CD14-positive monocyte (primary cell): Measurements from ENCODE around the gene AFF2. TPM values are rescaled to one million over a fixed set of nuclear protein-coding genes. Genes with fewer than 3 reads are reported as not detected.

Experiments
- DNase-seq, 3 donors: peaks; one replicate each; pipeline ENCODE4 v3.0.0-alpha.2; 2011 to 2022
- H2AFZ ChIP-seq: 2 replicates; pipeline ENCODE4 v1.6.0; 2012; ENCODE audit warnings: mild to moderate bottlenecking, low read depth, low read length, inconsistent platforms; ENCODE audit not compliant: insufficient read depth, poor library complexity, severe bottlenecking
- H3K27ac ChIP-seq, 2 donors: 1 replicate in 1 of 2; 2 replicates in 1 of 2; pipeline ENCODE4 v1.5.1; 2012 to 2013; ENCODE audit warnings: low read length in 2 of 2, control low read depth in 1 of 2, inconsistent platforms in 1 of 2, low read depth in 1 of 2, mild to moderate bottlenecking in 1 of 2
- H3K27me3 ChIP-seq, 2 donors: one replicate each; pipeline versions ENCODE4 v1.6.0 to v1.6.1; 2011 to 2013; ENCODE audit warnings: low read length in 2 of 2; ENCODE audit not compliant: control insufficient read depth in 2 of 2, insufficient read depth in 2 of 2
- H3K36me3 ChIP-seq, 2 donors: replicated peaks in 1 of 2; 1 replicate in 1 of 2; 2 replicates in 1 of 2; pipeline versions ENCODE4 v1.5.1 to v1.6.1; 2012 to 2013; ENCODE audit warnings: low read length in 2 of 2, control low read depth in 1 of 2, inconsistent platforms in 1 of 2, mild to moderate bottlenecking in 1 of 2; ENCODE audit not compliant: insufficient read depth in 2 of 2, control insufficient read depth in 1 of 2
- H3K4me1 ChIP-seq, 2 donors: 1 replicate in 1 of 2; 2 replicates in 1 of 2; pipeline versions ENCODE4 v1.5.1 to v1.6.1; 2012 to 2013; ENCODE audit warnings: low read length in 2 of 2, control low read depth in 1 of 2, inconsistent platforms in 1 of 2, mild to moderate bottlenecking in 1 of 2, moderate library complexity in 1 of 2; ENCODE audit not compliant: insufficient read depth in 2 of 2, control insufficient read depth in 1 of 2
- H3K4me2 ChIP-seq: replicated peaks from 2 replicates; pipeline ENCODE3; 2012; ENCODE audit warnings: low read length, moderate library complexity, mild to moderate bottlenecking; ENCODE audit not compliant: poor library complexity, severe bottlenecking; ENCODE audit errors: extremely low read depth
- H3K4me3 ChIP-seq, 3 experiments: fragments of 200-600 bp in 1 of 3; sonication (generic) in 1 of 3; replicated peaks in 1 of 3; 1 replicate in 2 of 3; 2 replicates in 1 of 3; pipeline ENCODE4 v1.5.1; 2011 to 2013; ENCODE audit warnings: low read length in 3 of 3, mild to moderate bottlenecking in 3 of 3, control low read depth in 2 of 3, low read depth in 2 of 3, inconsistent platforms in 1 of 3, moderate library complexity in 1 of 3
- H3K79me2 ChIP-seq: 2 replicates; pipeline ENCODE4 v1.6.0; 2012; ENCODE audit warnings: mild to moderate bottlenecking, control low read depth, inconsistent platforms, low read length, moderate library complexity; ENCODE audit not compliant: insufficient read depth
- H3K9ac ChIP-seq: 2 replicates; pipeline ENCODE4 v1.6.0; 2017; ENCODE audit warnings: low read length, mild to moderate bottlenecking; ENCODE audit not compliant: insufficient read depth, poor library complexity, severe bottlenecking
- H3K9me3 ChIP-seq, 2 donors: replicated peaks in 1 of 2; 1 replicate in 1 of 2; 2 replicates in 1 of 2; pipeline versions ENCODE4 v1.5.1 to v1.6.1; 2012 to 2013; ENCODE audit warnings: low read length in 2 of 2, control low read depth in 1 of 2; ENCODE audit not compliant: control insufficient read depth in 1 of 2, insufficient read depth in 1 of 2
- H4K20me1 ChIP-seq: 2 replicates; pipeline ENCODE4 v1.6.0; 2012; ENCODE audit warnings: mild to moderate bottlenecking, low read length, control low read depth, moderate library complexity; ENCODE audit not compliant: insufficient read depth
- H3K27ac Mint-ChIP-seq, 7 donors: one replicate each; pipeline ENCODE4 v1.8.0; 2020; ENCODE audit warnings: mild to moderate bottlenecking in 7 of 7, mixed read lengths in 7 of 7, moderate library complexity in 6 of 7, inconsistent platforms in 2 of 7
- H3K27me3 Mint-ChIP-seq, 3 donors: one replicate each; pipeline ENCODE4 v1.8.0; 2021 to 2022; ENCODE audit warnings: low read depth in 3 of 3, mild to moderate bottlenecking in 3 of 3, mixed read lengths in 3 of 3, moderate library complexity in 3 of 3, inconsistent platforms in 1 of 3
- H3K36me3 Mint-ChIP-seq, 2 donors: one replicate each; pipeline ENCODE4 v1.8.0; 2020; ENCODE audit warnings: mixed read lengths in 2 of 2, inconsistent platforms in 1 of 2, mild to moderate bottlenecking in 1 of 2
- H3K4me1 Mint-ChIP-seq: one replicate; pipeline ENCODE4 v1.8.0; 2020; ENCODE audit warnings: mild to moderate bottlenecking, mixed read lengths
- H3K4me3 Mint-ChIP-seq, 2 donors: one replicate each; pipeline ENCODE4 v1.8.0; 2020; ENCODE audit warnings: mild to moderate bottlenecking in 2 of 2, mixed read lengths in 2 of 2, moderate library complexity in 1 of 2
- H3K9me3 Mint-ChIP-seq, 7 donors: one replicate each; pipeline ENCODE4 v1.8.0; 2020 to 2022; ENCODE audit warnings: mixed read lengths in 7 of 7, mild to moderate bottlenecking in 6 of 7, moderate library complexity in 6 of 7, inconsistent platforms in 2 of 7
- CTCF ChIP-seq: fragments of 200-600 bp; IDR thresholded peaks from one replicate; pipeline ENCODE4 v1.8.0; 2022; ENCODE audit warnings: antibody characterized with exemption, mild to moderate bottlenecking
- WGBS: methylation state at CpG from one replicate; pipeline ENCODE4 v1.1.5; 2013; ENCODE audit warnings: missing lambda C conversion rate; ENCODE audit not compliant: insufficient coverage; 5-methylcytosine and 5-hydroxymethylcytosine counted together
- intact Hi-C, 2 donors: fragments of 100-400 bp; cut with micrococcal nuclease; formaldehyde crosslinking; loops; one replicate each; pipeline versions ENCODE4 v1.15.0 to v1.15.1; 2023
- polyA plus RNA-seq, 3 donors: library from polyadenylated mRNA; depleted of rRNA in 1 of 3; unstranded in 2 of 3; stranded (reverse) in 1 of 3; fragments of 300-500 nt in 2 of 3; fragments of >200 nt in 1 of 3; fragmentation: Illumina TruSeq in 2 of 3; gene quantifications; 1 replicate in 2 of 3; 2 replicates in 1 of 3; pipeline ENCODE4 v1.2.3, GENCODE V29; 2012 to 2021

AFF2 gene
- polyA plus RNA-seq, 3 donors = 0.07 to 1.1 (median 0.70) TPM

- intact Hi-C loops = no loop called here
- DNase-seq = no peak
- H3K4me1 Mint-ChIP-seq = no peaks in the 10 kb centered on the region
- no peaks in the 10 kb centered on the region for H3K27me3 Mint-ChIP-seq
- Histone ChIP-seq H3K9me3 (no peaks in the 10 kb centered on the region), H3K4me1 (no peaks in the 10 kb centered on the region), H3K9ac (no peak overlapping the region), H3K36me3 (no peaks in the 10 kb centered on the region), H3K79me2 (no peaks in the 10 kb centered on the region), H3K4me3 (no peak overlapping the region), H2AFZ (no peak overlapping the region), H4K20me1 (no peaks in the 10 kb centered on the region), H3K4me2 (no peak overlapping the region), H3K27ac (no peak overlapping the region), H3K27me3 (no peaks in the 10 kb centered on the region)
- no peaks in the 10 kb centered on the region for H3K9me3 Mint-ChIP-seq
- WGBS = no CpG with 5 or more reads among the region's 3 CpGs
- no peak overlapping the region for H3K4me3 Mint-ChIP-seq
- H3K36me3 Mint-ChIP-seq = no peaks in the 10 kb centered on the region
- no peak overlapping the region for H3K27ac Mint-ChIP-seq
- TF ChIP-seq CTCF = no peak
Measured at GRCh38 chrX:148698221-148698620, 197.8 kb downstream of the AFF2 start.

DNA sequence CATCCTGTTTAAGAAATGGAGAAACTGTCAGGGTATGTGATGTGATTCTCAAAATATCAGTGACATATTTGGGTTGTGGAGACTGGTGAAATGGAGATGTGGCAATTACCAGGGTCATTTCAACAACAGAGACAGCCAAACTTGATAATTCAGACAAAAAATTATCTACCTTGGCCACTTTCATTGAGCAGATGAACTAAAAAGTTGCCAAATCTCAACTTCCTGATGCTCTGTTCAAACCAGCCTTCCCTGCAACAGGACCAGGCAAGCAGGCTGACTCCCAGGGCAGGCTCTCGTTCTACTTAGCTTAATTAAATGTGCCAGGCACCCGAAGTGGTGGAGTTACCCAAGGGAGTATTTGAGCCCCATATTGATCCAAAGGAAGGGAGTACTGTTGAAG is 199.6 kb downstream of the AFF2 start:
- intact Hi-C loops = no loop called here
- H2AFZ ChIP-seq = no peak overlapping the region
- WGBS = no CpG with 5 or more reads among the region's 2 CpGs
- no peaks in the 10 kb centered on the region for H4K20me1 ChIP-seq
- no peak overlapping the region for H3K4me3 Mint-ChIP-seq
- no peak for DNase-seq
- no peaks in the 10 kb centered on the region for H3K4me1 ChIP-seq
- no peak overlapping the region for H3K4me2 ChIP-seq
- H3K79me2 ChIP-seq = no peaks in the 10 kb centered on the region
- no peak overlapping the region for H3K9ac ChIP-seq
- H3K9me3 Mint-ChIP-seq = no peaks in the 10 kb centered on the region
- H3K9me3 ChIP-seq = no peaks in the 10 kb centered on the region
- TF ChIP-seq CTCF = no peak
- no peaks in the 10 kb centered on the region for H3K36me3 ChIP-seq
- H3K4me3 ChIP-seq = no peak overlapping the region
- H3K36me3 Mint-ChIP-seq = no peaks in the 10 kb centered on the region
- H3K27ac ChIP-seq = no peak overlapping the region
- no peaks in the 10 kb centered on the region for H3K27me3 ChIP-seq
- H3K27me3 Mint-ChIP-seq = no peaks in the 10 kb centered on the region
- no peaks in the 10 kb centered on the region for H3K4me1 Mint-ChIP-seq
- H3K27ac Mint-ChIP-seq = no peak overlapping the region
